ENCODE results near the gene ZMIZ1. TPM values are rescaled to one million over a fixed set of nuclear protein-coding genes. Genes with fewer than 3 reads are reported as not detected.

ZMIZ1 gene
- polyA plus RNA-seq, 1 donor: 40.1 TPM

DNA sequence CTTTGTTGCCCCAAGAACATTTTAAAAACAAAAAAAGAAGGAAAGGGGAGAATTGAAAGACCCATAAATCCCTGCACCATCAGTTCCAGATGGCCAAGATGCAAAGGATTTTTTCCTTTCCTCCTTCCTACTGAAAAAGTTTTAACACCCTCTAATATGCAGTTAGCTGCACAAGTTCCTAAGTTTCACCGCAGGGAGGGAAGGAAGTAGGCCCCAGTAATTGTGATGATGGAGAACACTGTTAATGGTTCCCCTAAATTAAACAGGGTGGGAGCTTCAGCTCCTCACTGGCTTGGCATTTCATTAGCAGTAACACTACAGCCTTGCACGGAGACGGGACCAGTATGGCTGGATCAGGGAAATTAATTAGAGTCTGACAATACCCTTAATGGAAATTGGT, 214.8 kb downstream of the ZMIZ1 start:
- peaks cover 73% of the 10 kb centered on the region for H3K36me3 ChIP-seq (ENCODE audit: control insufficient read depth, insufficient read depth, low read length)
- no peak overlapping the region for H3K4me3 ChIP-seq (ENCODE audit: low read length)
- no peak for DNase-seq
- peaks cover 4% of the 10 kb centered on the region for H3K4me1 ChIP-seq (ENCODE audit: control insufficient read depth, insufficient read depth, low read length)
- no CpG with 5 or more reads among the region's 3 CpGs for WGBS (ENCODE audit: insufficient coverage, low lambda C conversion rate)
- no peaks in the 10 kb centered on the region for H3K27me3 ChIP-seq (ENCODE audit: control insufficient read depth, insufficient read depth, low read length)
- peaks cover 4% of the 10 kb centered on the region for H3K9me3 ChIP-seq (ENCODE audit: control insufficient read depth, low read depth, low read length)
- no peak overlapping the region for H3K27ac ChIP-seq (ENCODE audit: low read length)

- no peak overlapping the region for H3K27ac ChIP-seq (ENCODE audit: low read length)
- peaks cover 4% of the 10 kb centered on the region for H3K4me1 ChIP-seq (ENCODE audit: control insufficient read depth, insufficient read depth, low read length)
- H3K4me3 ChIP-seq (ENCODE audit: low read length): no peak overlapping the region
- no peak for DNase-seq
- peaks cover under 1% of the 10 kb centered on the region for H3K9me3 ChIP-seq (ENCODE audit: control insufficient read depth, low read depth, low read length)
- H3K36me3 ChIP-seq (ENCODE audit: control insufficient read depth, insufficient read depth, low read length): peaks cover 80% of the 10 kb centered on the region
- 100% methylated on average over 1 of the region's 7 CpGs for WGBS (ENCODE audit: insufficient coverage, low lambda C conversion rate)
- no peaks in the 10 kb centered on the region for H3K27me3 ChIP-seq (ENCODE audit: control insufficient read depth, insufficient read depth, low read length)
These were observed 215.5 kb downstream of the ZMIZ1 start for GRCh38 chr10:79284158-79284871.

GRCh38 chr10:79285315-79286197, 216.8 kb downstream of the ZMIZ1 start:
- H3K27me3 ChIP-seq (ENCODE audit: control insufficient read depth, insufficient read depth, low read length): no peaks in the 10 kb centered on the region
- peaks cover 87% of the 10 kb centered on the region for H3K36me3 ChIP-seq (ENCODE audit: control insufficient read depth, insufficient read depth, low read length)
- no peak for DNase-seq
- H3K9me3 ChIP-seq (ENCODE audit: control insufficient read depth, low read depth, low read length): no peaks in the 10 kb centered on the region
- no peak overlapping the region for H3K27ac ChIP-seq (ENCODE audit: low read length)
- peaks cover 4% of the 10 kb centered on the region for H3K4me1 ChIP-seq (ENCODE audit: control insufficient read depth, insufficient read depth, low read length)
- WGBS (ENCODE audit: insufficient coverage, low lambda C conversion rate): no CpG with 5 or more reads among the region's 13 CpGs
- no peak overlapping the region for H3K4me3 ChIP-seq (ENCODE audit: low read length)

DNA sequence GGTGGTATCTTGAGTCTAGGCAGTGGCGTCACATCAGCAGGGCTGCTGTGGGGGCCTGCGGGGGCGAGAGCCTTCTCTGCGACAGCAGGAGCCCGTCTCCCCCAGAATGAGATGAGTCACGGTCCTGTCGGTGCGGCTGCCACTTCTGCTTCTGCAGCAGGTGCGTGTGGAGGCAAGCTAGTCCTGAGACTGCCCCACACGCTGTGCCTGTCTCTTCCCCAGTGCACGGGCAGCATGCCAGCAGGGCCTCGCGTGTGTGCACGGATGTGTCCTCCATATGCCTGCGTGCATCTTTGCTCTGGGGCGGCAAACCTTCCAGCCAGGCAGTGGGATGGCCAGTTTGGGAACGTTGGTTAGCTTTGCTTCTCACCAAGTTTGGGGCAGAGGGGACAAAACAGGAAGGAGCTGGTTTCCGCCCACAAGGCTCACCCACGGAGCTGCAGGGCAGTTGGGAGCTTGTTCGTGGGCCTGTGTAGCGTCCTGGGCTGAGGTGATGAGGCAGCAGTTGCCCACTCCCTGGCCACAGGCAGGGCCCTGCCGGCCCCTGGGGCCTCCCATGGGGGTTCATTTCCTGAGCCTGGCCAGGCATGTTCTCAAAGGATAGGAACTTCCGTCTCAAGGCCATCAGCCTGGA, 217.7 kb downstream of the ZMIZ1 start:
- Histone ChIP-seq H3K27ac (ENCODE audit: low read length) (no peak overlapping the region), H3K9me3 (ENCODE audit: control insufficient read depth, low read depth, low read length) (no peaks in the 10 kb centered on the region), H3K27me3 (ENCODE audit: control insufficient read depth, insufficient read depth, low read length) (no peaks in the 10 kb centered on the region), H3K4me1 (ENCODE audit: control insufficient read depth, insufficient read depth, low read length) (peaks cover 4% of the 10 kb centered on the region), H3K4me3 (ENCODE audit: low read length) (no peak overlapping the region), H3K36me3 (ENCODE audit: control insufficient read depth, insufficient read depth, low read length) (peaks cover 90% of the 10 kb centered on the region)
- DNase-seq: peak; percentile 32
- WGBS (ENCODE audit: insufficient coverage, low lambda C conversion rate): no CpG with 5 or more reads among the region's 23 CpGs

DNA sequence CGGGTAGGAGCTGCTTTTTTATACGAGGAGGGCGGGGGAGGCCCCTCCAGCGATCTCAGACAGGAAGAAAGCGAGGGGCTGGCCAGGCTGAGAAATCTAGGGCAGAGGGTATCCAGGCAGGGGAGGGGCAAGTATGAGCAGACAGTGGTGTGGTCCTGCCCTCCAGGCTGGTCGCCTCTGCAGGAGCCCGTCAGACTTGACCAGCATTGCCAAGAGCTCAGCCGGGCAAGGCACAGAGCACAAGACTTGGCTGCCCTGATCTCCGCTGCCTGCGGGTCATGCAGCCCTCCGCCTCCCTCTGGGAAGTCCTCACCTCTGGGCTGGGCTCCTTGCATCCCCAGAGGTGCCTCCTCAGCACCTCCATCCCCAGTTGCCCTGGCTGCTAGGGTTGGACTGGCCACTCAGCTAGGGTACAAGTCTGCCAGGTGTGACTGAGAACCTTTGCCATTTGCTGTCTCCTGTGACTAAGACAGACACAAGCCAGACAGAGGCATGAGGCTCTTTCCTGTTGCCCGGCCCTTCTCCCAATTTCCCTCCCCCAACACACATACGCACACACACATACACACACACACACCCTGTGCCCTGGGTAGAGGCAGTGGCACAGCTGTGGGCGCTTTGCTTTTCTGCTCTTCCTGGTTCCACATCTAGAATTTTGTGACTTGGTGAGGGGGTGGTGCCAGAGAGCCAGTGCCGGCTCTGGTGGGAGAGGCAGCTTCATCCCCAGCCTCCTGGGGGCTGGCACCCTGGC, 219.4 kb downstream of the ZMIZ1 start:
- Histone ChIP-seq H3K27ac (ENCODE audit: low read length) (no peak overlapping the region), H3K4me3 (ENCODE audit: low read length) (no peak overlapping the region), H3K36me3 (ENCODE audit: control insufficient read depth, insufficient read depth, low read length) (peaks cover 91% of the 10 kb centered on the region), H3K4me1 (ENCODE audit: control insufficient read depth, insufficient read depth, low read length) (peaks cover 4% of the 10 kb centered on the region), H3K27me3 (ENCODE audit: control insufficient read depth, insufficient read depth, low read length) (no peaks in the 10 kb centered on the region), H3K9me3 (ENCODE audit: control insufficient read depth, low read depth, low read length) (no peaks in the 10 kb centered on the region)
- WGBS (ENCODE audit: insufficient coverage, low lambda C conversion rate): no CpG with 5 or more reads among the region's 15 CpGs
- no peak for DNase-seq

DNA sequence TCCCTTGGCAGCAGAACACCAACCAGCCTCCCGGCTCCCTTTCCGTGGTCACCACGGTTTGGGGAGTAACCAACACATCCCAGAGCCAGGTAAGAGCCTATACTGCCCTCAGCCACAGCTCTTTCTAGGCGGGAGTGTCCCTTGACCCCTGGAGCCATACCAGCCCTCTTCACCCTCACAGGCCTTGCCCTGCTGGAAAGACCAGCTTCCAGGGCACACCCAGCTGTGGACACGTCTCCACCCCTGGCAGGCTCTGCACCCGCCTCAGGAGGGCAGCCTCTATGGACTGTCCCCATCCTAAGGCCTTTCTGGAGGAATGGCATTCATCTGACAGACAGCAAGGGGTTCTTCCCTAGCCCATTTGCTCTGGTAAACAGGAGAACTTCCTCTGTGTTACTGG, 221.0 kb downstream of the ZMIZ1 start:
- no peak for DNase-seq
- H3K4me3 ChIP-seq (ENCODE audit: low read length): no peak overlapping the region
- H3K36me3 ChIP-seq (ENCODE audit: control insufficient read depth, insufficient read depth, low read length): peaks cover 93% of the 10 kb centered on the region
- no peaks in the 10 kb centered on the region for H3K9me3 ChIP-seq (ENCODE audit: control insufficient read depth, low read depth, low read length)
- H3K4me1 ChIP-seq (ENCODE audit: control insufficient read depth, insufficient read depth, low read length): peaks cover 4% of the 10 kb centered on the region
- no CpG with 5 or more reads among the region's 6 CpGs for WGBS (ENCODE audit: insufficient coverage, low lambda C conversion rate)
- no peak overlapping the region for H3K27ac ChIP-seq (ENCODE audit: low read length)
- H3K27me3 ChIP-seq (ENCODE audit: control insufficient read depth, insufficient read depth, low read length): no peaks in the 10 kb centered on the region

- no peaks in the 10 kb centered on the region for H3K27me3 ChIP-seq (ENCODE audit: control insufficient read depth, insufficient read depth, low read length)
- no peak overlapping the region for H3K27ac ChIP-seq (ENCODE audit: low read length)
- no peak for DNase-seq
- no peaks in the 10 kb centered on the region for H3K4me1 ChIP-seq (ENCODE audit: control insufficient read depth, insufficient read depth, low read length)
- H3K36me3 ChIP-seq (ENCODE audit: control insufficient read depth, insufficient read depth, low read length): peaks cover 92% of the 10 kb centered on the region
- no CpG with 5 or more reads among the region's 14 CpGs for WGBS (ENCODE audit: insufficient coverage, low lambda C conversion rate)
- H3K9me3 ChIP-seq (ENCODE audit: control insufficient read depth, low read depth, low read length): no peaks in the 10 kb centered on the region
- no peak overlapping the region for H3K4me3 ChIP-seq (ENCODE audit: low read length)
These were observed 223.4 kb downstream of the ZMIZ1 start for GRCh38 chr10:79292026-79292766.

DNA sequence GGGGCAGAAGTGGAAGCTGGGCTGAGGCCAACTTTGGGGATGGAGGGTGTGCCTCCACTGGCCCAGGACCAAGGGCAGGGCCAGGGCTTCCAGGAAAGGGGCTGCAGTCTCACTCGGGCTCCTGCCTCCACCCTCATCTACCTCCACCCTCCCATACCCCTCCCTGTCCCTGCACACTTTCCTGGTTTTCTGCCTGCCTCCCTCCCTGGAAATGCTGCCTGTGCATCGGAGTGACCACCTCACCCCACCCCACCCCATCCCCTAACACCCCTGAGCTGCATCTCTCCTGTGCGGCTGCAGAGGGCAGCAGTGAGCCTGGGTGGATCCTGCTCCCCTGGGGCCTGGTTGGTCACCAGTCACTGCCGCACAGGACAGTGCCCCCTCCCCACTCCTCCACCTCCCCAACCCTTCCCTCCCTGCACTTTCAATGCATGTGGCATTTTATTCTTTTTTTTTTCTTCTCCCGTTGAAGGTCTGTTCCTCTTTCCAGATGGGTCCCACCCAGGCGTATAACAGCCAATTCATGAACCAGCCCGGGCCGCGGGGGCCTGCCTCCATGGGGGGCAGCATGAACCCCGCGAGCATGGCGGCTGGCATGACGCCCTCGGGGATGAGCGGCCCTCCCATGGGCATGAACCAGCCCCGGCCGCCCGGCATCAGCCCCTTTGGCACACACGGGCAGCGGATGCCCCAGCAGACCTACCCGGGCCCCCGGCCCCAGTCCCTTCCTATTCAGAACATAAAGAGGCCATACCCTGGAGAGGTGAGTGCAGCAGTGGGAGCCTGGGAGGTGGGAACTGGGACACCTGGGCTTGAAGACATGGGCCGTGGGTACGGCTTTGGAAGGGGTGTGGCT, 224.4 kb downstream of the ZMIZ1 start:
- 69% methylated on average over 2 of the region's 24 CpGs for WGBS (ENCODE audit: insufficient coverage, low lambda C conversion rate)
- no peak overlapping the region for H3K27ac ChIP-seq (ENCODE audit: low read length)
- no peaks in the 10 kb centered on the region for H3K27me3 ChIP-seq (ENCODE audit: control insufficient read depth, insufficient read depth, low read length)
- DNase-seq: no peak
- H3K4me3 ChIP-seq (ENCODE audit: low read length): no peak overlapping the region
- peaks cover 92% of the 10 kb centered on the region for H3K36me3 ChIP-seq (ENCODE audit: control insufficient read depth, insufficient read depth, low read length)
- H3K4me1 ChIP-seq (ENCODE audit: control insufficient read depth, insufficient read depth, low read length): no peaks in the 10 kb centered on the region
- no peaks in the 10 kb centered on the region for H3K9me3 ChIP-seq (ENCODE audit: control insufficient read depth, low read depth, low read length)
